CD4-positive, alpha-beta T cell treated with Interleukin-6 at 100 ng/mL for 8 hours (primary cell): ENCODE measurements around the gene BCCIP.

Source experiments
- DNase-seq: peaks from one replicate; pipeline ENCODE4 v3.0.0-alpha.2; 2020; ENCODE audit warnings: mixed read lengths, low spot score

BCCIP gene

GRCh38 chr10:125844751-125845221, 21.4 kb downstream of the BCCIP start:
- DNase-seq: no peak

GRCh38 chr10:125845617-125846016, 22.3 kb downstream of the BCCIP start:
- DNase-seq: no peak

GRCh38 chr10:125846894-125847293, 23.5 kb downstream of the BCCIP start:
- DNase-seq: no peak

GRCh38 chr10:125848371-125848770, 25.0 kb downstream of the BCCIP start:
- no peak for DNase-seq

- DNase-seq: no peak
Observed at GRCh38 chr10:125848857-125849256, 25.5 kb downstream of the BCCIP start.

- DNase-seq: no peak
Observed at GRCh38 chr10:125849448-125849847, 26.1 kb downstream of the BCCIP start.

GRCh38 chr10:125850766-125851731, 27.7 kb downstream of the BCCIP start:
- DNase-seq: no peak

- no peak for DNase-seq
Observed at GRCh38 chr10:125852487-125852886, 29.1 kb downstream of the BCCIP start.

GRCh38 chr10:125857185-125857760, 33.9 kb downstream of the BCCIP start:
- DNase-seq: no peak

- no peak for DNase-seq
Observed at GRCh38 chr10:125859128-125859817, 35.9 kb downstream of the BCCIP start.

GRCh38 chr10:125865120-125865519, 41.8 kb downstream of the BCCIP start:
- DNase-seq: no peak

GRCh38 chr10:125866421-125867029, 43.2 kb downstream of the BCCIP start:
- DNase-seq: no peak

GRCh38 chr10:125868372-125868975, 45.1 kb downstream of the BCCIP start:
- peak; percentile 20 for DNase-seq

GRCh38 chr10:125871338-125871737, 48.0 kb downstream of the BCCIP start:
- DNase-seq: no peak

- DNase-seq: no peak
Observed at GRCh38 chr10:125878957-125879835, 55.9 kb downstream of the BCCIP start.

- no peak for DNase-seq
Observed at GRCh38 chr10:125880719-125881118, 57.4 kb downstream of the BCCIP start.

- DNase-seq: no peak
Observed at GRCh38 chr10:125881192-125881591, 57.8 kb downstream of the BCCIP start, which contains the start of gene DHX32. TSS of gene DHX32 (minus strand) at chr10:125881292. CDS start at chr10:125880824, 468 bp downstream.

- DNase-seq: no peak
Observed at GRCh38 chr10:125882596-125882995, 59.2 kb downstream of the BCCIP start.

- no peak for DNase-seq
Observed at GRCh38 chr10:125883211-125883610, 59.9 kb downstream of the BCCIP start.
